HG03025 (cell line): Measurements from ENCODE around the gene MMD2.

ENCODE experiments used
- ATAC-seq: cut with Tn5 transposase; IDR thresholded peaks from one replicate; pipeline ENCODE4 v1.9.1; 2021; ENCODE audit warnings: mild to moderate bottlenecking, moderate library complexity; ENCODE audit not compliant: unreplicated experiment, low FRiP score

Gene MMD2

DNA sequence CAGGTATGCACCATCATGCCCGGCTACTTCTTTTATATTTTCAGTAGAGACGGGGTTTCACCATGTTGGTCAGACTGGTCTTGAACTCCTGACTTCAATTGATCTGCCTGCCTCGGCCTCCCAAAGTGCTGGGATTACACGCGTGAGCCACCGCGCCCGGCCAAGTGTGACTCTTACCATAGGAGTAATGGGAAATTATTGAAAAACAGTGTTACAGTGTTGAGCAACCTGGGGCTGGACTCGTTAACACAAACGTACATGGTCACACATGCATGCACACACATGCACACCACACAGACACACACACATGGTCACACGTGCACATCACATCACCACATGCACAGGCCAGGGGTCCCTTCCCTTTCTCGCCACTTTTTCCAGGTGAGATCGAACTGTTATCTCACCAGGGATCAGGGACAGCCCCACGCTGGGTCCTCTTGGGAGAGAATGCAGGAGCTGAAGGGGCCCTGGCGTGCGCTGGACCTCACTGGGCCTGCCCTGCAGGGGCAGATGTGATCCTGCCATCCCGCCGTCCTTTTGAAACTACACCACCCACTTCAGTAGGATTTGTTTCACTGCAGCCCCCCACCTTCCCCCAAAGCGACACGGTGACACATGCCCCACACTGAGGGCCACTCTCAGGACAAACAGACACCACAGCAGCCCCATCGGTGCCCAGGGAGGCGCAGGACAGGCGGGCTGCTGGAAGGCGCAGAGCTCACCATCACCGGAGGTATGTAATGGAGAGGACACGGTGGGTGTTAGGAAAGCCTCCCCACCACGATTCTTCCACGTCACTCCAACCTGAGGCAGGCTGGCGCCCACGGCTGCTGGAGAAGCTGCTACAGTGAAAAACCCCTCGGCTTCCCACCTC, 85.7 kb downstream of the MMD2 start:
- ATAC-seq, result no peak

DNA sequence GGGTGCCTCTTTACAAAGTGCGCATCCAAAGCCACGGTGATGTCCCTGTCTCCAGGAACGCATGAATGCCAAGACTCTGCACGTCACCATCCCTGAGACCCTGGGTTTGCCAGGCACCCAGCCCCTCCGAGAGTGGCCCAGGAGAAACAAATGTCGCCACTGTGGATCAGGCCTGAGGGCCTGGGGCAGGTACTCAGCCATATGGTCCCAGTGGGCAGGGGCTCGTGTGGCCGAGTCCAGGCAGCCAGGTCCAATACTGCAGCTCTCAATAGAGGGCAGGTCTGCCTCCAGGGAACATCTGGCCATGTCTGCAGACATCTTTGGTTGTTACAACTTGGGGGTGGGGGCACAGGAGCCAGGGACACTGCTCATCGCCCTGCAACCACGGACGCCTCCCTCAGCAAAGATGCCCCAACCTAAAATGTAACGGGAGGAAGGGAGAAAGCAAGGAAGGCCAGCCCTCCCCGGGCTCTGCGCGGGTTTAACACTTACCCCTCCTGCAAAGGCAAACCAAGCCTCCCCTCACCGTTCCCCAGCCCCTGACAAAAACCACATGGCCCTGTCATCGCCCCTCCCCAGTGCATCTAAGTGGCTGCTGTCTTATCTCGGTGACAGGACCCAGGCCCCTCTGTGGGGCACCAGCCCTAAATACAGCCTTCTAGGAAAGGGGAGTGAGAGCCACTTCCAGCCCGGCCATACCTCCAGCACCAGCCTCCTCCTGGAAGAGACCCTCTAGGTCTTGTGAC, 86.9 kb downstream of the MMD2 start:
- ATAC-seq, result no peak

DNA sequence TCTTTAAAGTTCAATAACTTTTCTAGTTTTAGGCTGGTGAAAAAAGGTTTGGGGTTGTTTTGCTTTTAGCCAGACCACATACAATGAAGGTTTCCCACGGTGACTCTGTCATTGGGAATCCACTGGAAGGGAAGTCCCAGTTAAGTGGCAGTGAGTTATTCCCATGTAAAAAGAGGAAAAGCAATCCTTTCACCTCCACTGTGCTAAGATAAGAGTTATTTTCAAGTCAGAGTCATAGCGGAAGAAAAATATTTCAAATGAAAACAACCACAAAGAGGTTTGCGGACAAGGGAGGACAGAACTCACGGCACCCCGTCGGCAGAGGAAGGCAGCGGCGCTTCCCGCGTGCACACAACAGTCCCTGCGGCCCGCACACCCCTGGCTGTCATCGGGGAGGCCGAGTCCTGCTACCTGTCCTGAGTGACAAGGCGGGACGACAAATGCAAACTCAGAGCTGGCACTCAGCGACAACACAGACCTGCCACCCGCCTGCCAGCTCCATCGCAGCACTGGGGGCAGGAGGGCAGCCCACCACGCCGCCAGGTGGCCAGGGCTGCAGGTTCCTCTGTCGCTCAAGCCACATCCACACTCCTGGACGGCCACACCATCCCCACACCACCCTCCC, 87.8 kb downstream of the MMD2 start:
- ATAC-seq, result no peak

DNA sequence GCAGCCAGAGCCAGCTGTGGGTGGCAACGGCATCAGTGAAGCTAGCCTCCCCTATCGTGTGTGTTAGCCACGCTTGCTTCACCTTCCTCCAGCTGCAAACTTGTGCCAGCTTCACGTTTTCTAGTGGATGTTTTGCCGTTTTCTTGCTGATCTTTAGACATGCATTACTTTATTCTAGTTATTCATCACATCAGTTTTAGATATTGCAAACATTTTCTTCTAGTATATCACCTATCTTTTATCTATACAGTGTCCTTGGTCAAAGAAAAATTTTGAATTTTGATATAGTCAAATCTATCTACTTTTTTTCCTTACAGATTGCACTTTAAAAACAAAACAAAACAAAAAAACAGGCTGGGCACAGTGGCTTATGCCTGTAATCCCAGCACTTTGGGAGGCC, 90.5 kb downstream of the MMD2 start:
- no peak for ATAC-seq

DNA sequence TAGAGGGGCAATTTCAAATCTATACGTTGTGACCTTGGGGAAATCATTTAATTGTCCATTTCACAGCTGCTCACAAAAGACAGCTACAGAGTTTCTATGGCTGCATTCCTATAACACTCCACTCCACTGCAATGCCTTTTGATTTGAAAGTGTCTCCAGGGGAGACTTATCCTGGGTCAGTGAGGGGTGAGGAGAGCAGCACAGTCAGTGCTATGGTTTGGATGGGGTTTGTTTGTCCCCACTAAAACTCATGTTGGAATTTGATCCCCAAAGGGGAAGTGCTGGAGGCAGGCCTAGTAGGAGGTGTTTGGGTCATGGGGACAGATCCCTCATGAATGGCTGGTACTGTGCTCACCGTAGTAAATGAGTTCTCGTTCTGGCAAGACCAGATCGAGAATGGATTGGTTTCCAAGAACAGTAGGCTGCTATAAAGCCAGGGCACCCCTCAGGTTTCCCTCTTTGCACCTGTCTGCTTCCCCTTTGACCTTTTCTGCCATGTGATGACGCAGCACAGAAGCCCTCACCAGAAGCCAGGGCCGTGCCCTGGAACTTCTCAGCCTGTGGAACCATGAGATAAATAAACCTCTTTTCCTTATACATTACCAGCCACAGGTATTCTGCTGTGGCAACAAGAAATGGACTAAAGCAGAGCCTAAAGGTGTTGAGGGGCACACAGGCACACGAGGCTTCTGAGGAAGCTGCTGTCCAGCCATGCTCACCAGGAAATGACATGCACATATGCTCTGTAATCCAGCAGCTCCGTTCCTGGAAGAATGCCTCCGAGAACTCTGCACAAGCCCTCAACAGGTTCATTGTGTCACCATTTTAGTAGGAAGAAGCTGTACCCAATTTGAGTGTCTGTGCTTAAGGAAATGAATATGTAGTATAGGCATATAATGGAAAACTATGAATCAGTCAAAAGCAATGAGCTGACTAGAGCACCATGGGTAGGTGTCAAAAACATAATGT, 92.2 kb downstream of the MMD2 start:
- no peak for ATAC-seq

DNA sequence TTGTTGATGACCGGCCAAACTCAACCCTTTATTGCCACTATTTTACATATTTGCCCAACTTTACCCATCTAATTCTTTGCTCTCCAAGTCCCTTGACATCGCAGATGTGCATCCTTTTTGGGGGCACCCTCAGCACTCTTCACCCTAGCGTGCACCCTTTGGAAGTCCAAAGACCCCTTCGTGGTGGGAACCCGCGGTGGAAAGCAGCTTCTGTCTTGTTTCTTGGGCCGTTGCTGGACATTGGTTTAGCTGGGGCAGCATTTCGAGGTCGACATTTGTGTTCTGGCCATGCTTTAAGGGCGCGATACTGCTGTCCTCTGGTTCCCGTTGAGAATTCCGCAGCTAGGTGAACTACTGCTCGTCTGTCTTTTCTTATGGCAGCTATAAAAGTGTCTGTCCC, 96.8 kb downstream of the MMD2 start:
- ATAC-seq, result no peak

DNA sequence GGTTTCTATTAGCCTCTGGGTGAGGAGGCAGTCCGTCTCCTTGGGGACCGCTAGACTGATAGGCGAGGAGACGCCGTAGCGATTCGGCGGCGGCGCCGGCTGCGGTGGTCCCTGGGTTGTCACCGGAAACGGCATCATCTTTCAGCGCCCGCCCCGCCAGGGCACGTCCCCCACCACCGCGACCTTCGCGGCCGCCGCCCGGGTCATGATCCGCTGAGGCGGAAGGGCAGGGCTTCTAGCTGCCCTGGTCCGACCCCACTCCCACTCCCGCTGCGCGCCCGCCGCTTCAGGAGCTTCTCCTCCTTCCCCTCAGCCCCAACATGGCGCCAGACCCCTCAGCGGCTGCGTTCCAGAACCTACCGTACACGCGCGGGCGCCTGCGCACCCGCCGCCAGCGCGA, 97.3 kb downstream of the MMD2 start, which contains the start of gene PAPOLB:
Gene PAPOLB (minus strand): TSS at position 358 of the 400 bp plus-strand sequence. CDS start 220 bp downstream, at position 138.
- no peak for ATAC-seq

DNA sequence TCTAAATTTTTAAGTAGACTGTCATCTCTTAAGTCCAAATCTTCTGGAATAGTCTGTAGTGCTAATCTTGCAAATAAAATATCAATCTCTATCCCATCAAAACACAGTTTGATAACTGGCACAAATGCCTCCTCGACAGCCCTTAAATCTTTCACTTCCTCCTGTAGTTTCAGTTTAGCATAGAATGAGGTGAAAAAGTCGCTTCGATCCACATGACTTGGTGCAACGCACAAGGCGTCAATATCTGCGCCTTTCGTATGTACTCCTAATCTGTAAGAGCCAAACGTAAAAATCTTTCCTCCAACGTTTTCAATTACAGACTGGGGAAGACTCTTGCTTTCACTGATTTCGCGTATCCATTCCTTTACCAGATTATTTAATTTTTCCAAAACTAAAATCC, 97.8 kb downstream of the MMD2 start:
- no peak for ATAC-seq

DNA sequence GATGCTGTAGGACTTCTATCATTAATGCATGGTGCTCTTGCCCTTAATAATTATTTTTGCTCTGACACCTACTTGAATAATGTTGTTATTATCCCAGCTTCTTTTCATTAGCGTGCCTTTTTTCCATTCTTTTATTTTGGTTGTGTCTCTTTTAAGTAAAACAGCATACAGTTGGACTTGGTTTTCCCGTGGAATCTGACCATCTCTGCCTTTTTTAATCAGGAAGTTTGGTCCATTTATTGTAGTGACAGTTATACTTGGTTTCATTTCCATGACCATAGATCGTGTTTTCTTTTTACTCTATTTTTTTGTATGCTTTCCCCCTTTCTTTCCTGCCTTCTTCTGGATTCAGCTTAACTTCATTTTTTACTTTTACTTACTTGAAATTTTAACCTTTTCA, 101.8 kb downstream of the MMD2 start:
- no peak for ATAC-seq

DNA sequence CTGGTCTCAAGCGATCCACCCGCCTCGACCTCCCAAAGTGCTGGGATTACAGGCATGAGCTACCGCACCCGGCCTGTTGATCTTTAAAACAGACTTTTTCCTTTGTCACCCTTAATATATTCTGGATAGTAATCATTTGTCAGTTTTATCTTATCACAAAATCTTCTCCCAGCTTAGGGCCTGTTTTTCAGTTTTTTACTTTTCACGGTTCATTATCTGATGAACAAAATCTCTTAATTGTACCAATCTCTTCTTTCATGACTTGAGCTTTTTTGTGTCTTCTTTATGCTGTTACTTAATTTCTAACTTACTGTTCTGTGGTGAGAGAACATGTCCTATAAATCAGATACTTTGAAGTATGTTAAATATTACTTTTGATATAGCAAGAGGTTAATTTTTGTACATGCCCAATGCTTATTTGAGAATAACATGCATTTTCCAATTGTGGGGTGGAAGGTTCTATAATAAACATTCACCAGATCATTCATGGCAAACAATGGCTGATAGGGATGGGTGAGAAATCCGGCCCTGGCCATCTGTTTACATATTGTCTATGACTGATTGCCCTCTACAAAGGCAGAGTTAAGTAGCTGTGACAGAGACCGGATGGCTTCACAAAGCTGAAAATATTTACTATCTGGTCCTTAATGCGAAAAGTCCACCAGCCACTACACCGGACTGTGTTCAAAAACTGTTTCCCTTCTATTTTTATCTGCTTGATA, 102.5 kb downstream of the MMD2 start:
- no peak for ATAC-seq
